HEK293T (cell line): ENCODE results near the gene NUDT14.

Source experiments
- ARNT ChIP-seq: fragments of 450-650 bp; IDR thresholded peaks from 2 replicates; pipeline ENCODE4 v1.6.1; 2017; ENCODE audit warnings: mild to moderate bottlenecking
- BHLHE40 ChIP-seq: fragments of 450-650 bp; IDR thresholded peaks from 2 replicates; pipeline ENCODE4 v1.6.1; 2016; ENCODE audit warnings: mild to moderate bottlenecking, moderate library complexity, borderline replicate concordance
- ELF4 ChIP-seq: fragments of 450-650 bp; IDR thresholded peaks from 2 replicates; pipeline ENCODE4 v1.6.1; 2017; ENCODE audit warnings: antibody characterized with exemption
- FOXK2 ChIP-seq: fragments of 450-650 bp; IDR thresholded peaks from 2 replicates; pipeline ENCODE4 v1.6.1; 2016; ENCODE audit warnings: mild to moderate bottlenecking
- FOXM1 ChIP-seq: fragments of 450-650 bp; IDR thresholded peaks from 2 replicates; pipeline ENCODE4 v1.6.1; 2017; ENCODE audit warnings: mild to moderate bottlenecking, borderline replicate concordance
- HDGF ChIP-seq: fragments of 450-650 bp; IDR thresholded peaks from 2 replicates; pipeline ENCODE4 v1.6.1; 2017; ENCODE audit warnings: antibody characterized with exemption, borderline replicate concordance
- LEF1 ChIP-seq: fragments of 450-650 bp; IDR thresholded peaks from 2 replicates; pipeline ENCODE4 v1.6.1; 2017; ENCODE audit warnings: mild to moderate bottlenecking, borderline replicate concordance
- NFRKB ChIP-seq: fragments of 450-650 bp; IDR thresholded peaks from 2 replicates; pipeline ENCODE4 v1.6.1; 2016; ENCODE audit warnings: mild to moderate bottlenecking, moderate library complexity
- SP1 ChIP-seq: fragments of 450-650 bp; IDR thresholded peaks from 2 replicates; pipeline ENCODE4 v1.6.1; 2017
- TARDBP ChIP-seq: fragments of 450-650 bp; IDR thresholded peaks from 2 replicates; pipeline ENCODE4 v1.6.1; 2016

GRCh38 chr14:105139212-105139825 lies 41.8 kb downstream of the NUDT14 start:
- TF ChIP-seq FOXK2 (no peak), TARDBP (no peak), ARNT (no peak), NFRKB (no peak), ELF4 (no peak), BHLHE40 (no peak), HDGF (no peak), FOXM1 (no peak), SP1 (no peak), LEF1 (no peak)
